GM12801 (cell line): ENCODE data around the gene CHL1.

Source experiments
- TF ChIP-seq, protein P1 (sequence below): IDR thresholded peaks from one replicate; pipeline ENCODE4 v1.5.1; 2011; ENCODE audit warnings: control low read depth; ENCODE audit not compliant: insufficient read length; ENCODE audit errors: extremely low read depth

The CHL1 gene

DNA sequence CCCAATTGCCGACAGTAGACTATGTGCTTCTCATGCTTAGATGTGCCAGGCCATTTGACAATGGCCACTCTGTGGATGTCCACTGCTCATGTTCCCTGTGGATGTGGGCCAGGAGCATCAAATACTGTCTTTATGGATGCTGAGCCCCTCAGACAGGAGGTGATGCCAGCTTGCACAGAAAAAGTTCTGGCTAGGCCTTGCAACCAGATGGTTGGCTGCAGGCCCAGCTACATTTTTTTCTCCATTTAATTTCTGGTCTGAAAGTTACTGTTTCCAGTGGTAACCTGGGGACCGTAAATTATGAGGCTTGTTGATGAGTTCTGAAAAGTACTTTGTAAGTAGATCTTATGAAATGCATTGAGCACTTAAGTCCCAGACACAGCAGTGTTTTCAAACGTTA lies 228.5 kb downstream of the CHL1 start:
- TF ChIP-seq, protein P1, sequence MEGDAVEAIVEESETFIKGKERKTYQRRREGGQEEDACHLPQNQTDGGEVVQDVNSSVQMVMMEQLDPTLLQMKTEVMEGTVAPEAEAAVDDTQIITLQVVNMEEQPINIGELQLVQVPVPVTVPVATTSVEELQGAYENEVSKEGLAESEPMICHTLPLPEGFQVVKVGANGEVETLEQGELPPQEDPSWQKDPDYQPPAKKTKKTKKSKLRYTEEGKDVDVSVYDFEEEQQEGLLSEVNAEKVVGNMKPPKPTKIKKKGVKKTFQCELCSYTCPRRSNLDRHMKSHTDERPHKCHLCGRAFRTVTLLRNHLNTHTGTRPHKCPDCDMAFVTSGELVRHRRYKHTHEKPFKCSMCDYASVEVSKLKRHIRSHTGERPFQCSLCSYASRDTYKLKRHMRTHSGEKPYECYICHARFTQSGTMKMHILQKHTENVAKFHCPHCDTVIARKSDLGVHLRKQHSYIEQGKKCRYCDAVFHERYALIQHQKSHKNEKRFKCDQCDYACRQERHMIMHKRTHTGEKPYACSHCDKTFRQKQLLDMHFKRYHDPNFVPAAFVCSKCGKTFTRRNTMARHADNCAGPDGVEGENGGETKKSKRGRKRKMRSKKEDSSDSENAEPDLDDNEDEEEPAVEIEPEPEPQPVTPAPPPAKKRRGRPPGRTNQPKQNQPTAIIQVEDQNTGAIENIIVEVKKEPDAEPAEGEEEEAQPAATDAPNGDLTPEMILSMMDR: no peak

DNA sequence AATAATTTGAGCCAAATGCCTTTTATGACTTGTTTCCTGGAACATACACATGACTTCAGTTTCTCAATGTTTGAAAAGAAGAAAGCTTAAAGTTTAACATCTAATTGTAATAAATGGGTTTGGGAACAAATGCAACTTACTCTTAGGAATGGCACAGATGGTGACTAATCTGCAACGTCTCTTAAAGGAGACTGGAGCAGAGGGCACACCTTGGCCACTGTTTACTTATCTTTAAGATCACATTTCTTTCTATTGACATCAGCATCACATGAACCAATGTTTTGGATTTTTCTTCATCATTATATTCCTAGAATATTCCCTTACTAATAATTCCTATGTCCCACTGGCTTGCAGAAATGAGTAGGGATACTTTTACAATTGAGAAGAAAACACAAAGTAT lies 229.5 kb downstream of the CHL1 start:
- TF ChIP-seq, protein P1: no peak

- TF ChIP-seq, protein P1: no peak
Measured at GRCh38 chr3:427128-427527, 230.6 kb downstream of the CHL1 start.

GRCh38 chr3:430186-430585 lies 233.6 kb downstream of the CHL1 start:
- TF ChIP-seq, protein P1: no peak

GRCh38 chr3:435161-435560 lies 238.6 kb downstream of the CHL1 start:
- TF ChIP-seq, protein P1: no peak

- TF ChIP-seq, protein P1: no peak
Measured at GRCh38 chr3:436053-436452, 239.5 kb downstream of the CHL1 start.

DNA sequence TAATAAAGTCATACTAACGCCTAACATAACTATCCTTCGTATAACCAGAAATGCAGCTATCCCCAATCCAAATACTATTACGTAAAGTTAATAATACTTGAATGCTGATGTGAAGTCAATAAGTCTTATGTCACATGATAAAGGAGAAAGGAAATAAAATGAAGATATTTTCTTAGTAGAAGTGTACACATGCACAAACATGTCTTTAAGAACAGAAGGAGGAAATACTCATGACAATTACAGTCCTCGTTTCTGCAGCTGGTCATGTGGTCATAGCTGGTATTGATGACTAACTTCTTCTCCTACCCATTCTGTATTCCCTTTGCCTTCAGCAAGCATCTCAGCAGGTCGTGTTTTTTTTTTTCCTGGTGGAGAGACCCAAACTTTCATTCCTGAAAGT lies 244.3 kb downstream of the CHL1 start:
- TF ChIP-seq, protein P1: no peak

- TF ChIP-seq, protein P1: no peak
Measured at GRCh38 chr3:445960-446359, 249.4 kb downstream of the CHL1 start.
